Parathyroid adenoma (tissue), 2 donors: ENCODE measurements around the gene SFXN5.

ENCODE experiments used
- H2AFZ ChIP-seq: fragments of 300-600 bp; sonication (generic); one replicate; pipeline ENCODE4 v1.7.0; 2017; ENCODE audit warnings: antibody characterized with exemption, mild to moderate bottlenecking
- H3K27ac ChIP-seq: fragments of 300-600 bp; sonication (generic); one replicate; pipeline ENCODE4 v1.7.0; 2017
- H3K27me3 ChIP-seq: fragments of 300-600 bp; sonication (generic); one replicate; pipeline ENCODE4 v1.7.0; 2017; ENCODE audit warnings: low read length; ENCODE audit not compliant: control insufficient read depth, insufficient read depth
- H3K36me3 ChIP-seq: fragments of 300-600 bp; sonication (generic); one replicate; pipeline ENCODE4 v1.7.0; 2017; ENCODE audit warnings: low read length; ENCODE audit not compliant: control insufficient read depth, insufficient read depth
- H3K4me1 ChIP-seq: fragments of 300-600 bp; sonication (generic); one replicate; pipeline ENCODE4 v1.7.0; 2017; ENCODE audit warnings: control low read depth
- H3K4me2 ChIP-seq: fragments of 300-600 bp; sonication (generic); one replicate; pipeline ENCODE4 v1.7.0; 2017; ENCODE audit warnings: low read length
- H3K4me3 ChIP-seq: fragments of 300-600 bp; sonication (generic); one replicate; pipeline ENCODE4 v1.7.0; 2017; ENCODE audit warnings: low read depth, low read length
- H3K79me2 ChIP-seq: fragments of 300-600 bp; sonication (generic); one replicate; pipeline ENCODE4 v1.7.0; 2017; ENCODE audit warnings: control low read depth
- H3K9ac ChIP-seq: fragments of 300-600 bp; sonication (generic); one replicate; pipeline ENCODE4 v1.7.0; 2017; ENCODE audit warnings: mild to moderate bottlenecking
- H3K9me3 ChIP-seq: fragments of 300-600 bp; sonication (generic); one replicate; pipeline ENCODE4 v1.7.0; 2017; ENCODE audit warnings: low read length; ENCODE audit not compliant: control insufficient read depth
- TF ChIP-seq, protein P1 (sequence below): fragments of 300-600 bp; sonication (generic); IDR thresholded peaks from one replicate; pipeline ENCODE4 v1.7.0; 2017; ENCODE audit warnings: antibody characterized with exemption, mild to moderate bottlenecking
- donor health status: primary hyperparathyroidism.

Gene SFXN5

DNA sequence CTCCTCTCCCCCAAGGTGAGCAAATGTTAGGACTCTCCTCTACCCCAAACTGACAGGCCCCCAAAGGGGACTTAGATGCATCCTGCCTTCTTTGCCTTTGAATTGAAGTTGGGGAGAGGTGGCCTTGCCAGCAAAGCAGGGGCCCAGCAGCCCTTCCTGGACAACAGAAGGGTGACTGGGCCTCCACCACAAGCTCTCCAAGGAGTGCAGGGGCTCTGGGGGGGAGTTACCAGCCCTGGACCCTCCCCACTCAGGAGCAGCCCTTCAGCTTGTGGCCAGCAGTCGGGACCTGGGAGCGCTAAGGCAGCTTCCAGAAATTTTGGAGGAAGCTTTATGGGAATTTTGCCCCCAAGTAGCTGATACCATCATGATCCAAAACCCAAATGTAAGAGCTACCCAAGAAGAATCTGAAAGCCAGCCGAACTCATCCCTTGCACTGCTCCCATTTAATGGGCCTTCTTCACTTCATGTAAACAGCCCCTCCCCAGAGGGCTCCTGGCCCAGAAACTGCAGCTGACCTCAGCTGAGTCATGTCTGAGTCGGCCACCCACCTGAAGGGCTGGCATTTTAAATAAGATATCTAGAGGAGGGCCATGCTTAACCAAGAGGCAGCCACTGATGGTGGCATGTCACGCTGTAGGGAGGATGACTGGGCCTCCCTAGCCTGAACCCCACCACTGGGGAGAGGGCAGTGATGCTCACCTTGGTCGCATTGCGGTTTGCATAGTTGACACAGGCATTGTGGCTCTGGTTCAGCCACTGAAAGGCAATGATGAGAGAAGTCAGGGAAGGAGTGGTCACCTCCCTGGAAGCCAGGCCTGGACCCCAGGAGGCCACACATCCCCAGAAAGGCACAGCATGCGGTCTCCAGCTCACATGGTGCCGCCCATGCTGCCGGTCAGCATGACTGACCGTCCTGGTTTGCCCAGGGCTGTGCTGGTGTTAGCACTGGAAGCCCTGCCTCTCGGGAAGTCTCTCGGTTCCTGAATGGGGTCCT, 71.5 kb downstream of the SFXN5 start:
- TF ChIP-seq, protein P1, sequence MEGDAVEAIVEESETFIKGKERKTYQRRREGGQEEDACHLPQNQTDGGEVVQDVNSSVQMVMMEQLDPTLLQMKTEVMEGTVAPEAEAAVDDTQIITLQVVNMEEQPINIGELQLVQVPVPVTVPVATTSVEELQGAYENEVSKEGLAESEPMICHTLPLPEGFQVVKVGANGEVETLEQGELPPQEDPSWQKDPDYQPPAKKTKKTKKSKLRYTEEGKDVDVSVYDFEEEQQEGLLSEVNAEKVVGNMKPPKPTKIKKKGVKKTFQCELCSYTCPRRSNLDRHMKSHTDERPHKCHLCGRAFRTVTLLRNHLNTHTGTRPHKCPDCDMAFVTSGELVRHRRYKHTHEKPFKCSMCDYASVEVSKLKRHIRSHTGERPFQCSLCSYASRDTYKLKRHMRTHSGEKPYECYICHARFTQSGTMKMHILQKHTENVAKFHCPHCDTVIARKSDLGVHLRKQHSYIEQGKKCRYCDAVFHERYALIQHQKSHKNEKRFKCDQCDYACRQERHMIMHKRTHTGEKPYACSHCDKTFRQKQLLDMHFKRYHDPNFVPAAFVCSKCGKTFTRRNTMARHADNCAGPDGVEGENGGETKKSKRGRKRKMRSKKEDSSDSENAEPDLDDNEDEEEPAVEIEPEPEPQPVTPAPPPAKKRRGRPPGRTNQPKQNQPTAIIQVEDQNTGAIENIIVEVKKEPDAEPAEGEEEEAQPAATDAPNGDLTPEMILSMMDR, result no peak
- Histone ChIP-seq H3K4me1 (no peaks in the 10 kb centered on the region), H3K27ac (no peak overlapping the region), H3K27me3 (no peaks in the 10 kb centered on the region), H3K9me3 (no peaks in the 10 kb centered on the region), H3K4me3 (no peak overlapping the region), H3K4me2 (no peak overlapping the region), H2AFZ (no peak overlapping the region), H3K36me3 (no peaks in the 10 kb centered on the region), H3K9ac (no peak overlapping the region), H3K79me2 (no peaks in the 10 kb centered on the region)

DNA sequence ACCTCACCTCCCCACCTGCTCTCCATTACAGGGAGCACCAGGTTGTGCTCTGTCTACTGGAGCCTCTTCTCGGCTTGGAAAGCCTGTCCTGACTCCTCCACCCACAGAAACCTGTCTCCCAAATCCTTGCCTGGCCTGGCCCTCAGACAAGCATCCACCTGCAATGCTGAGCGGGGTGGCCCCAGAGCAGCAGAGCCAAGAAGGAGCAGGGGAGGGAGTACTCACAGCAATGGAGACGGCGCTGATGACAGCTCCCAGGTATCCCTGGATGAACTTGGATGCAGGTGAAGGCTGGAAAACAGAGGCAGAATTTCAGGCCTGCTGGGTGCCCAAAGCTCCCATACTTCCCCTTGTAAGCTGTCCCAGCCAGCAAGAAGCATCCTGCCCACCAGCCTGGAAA, 72.8 kb downstream of the SFXN5 start:
- no peaks in the 10 kb centered on the region for H3K9me3 ChIP-seq
- H3K27me3 ChIP-seq, result no peaks in the 10 kb centered on the region
- no peak overlapping the region for H3K9ac ChIP-seq
- no peak overlapping the region for H3K4me2 ChIP-seq
- H2AFZ ChIP-seq, result no peak overlapping the region
- no peaks in the 10 kb centered on the region for H3K36me3 ChIP-seq
- H3K27ac ChIP-seq, result no peak overlapping the region
- H3K4me3 ChIP-seq, result no peak overlapping the region
- H3K79me2 ChIP-seq, result no peaks in the 10 kb centered on the region
- TF ChIP-seq, protein P1, result no peak
- no peaks in the 10 kb centered on the region for H3K4me1 ChIP-seq

DNA sequence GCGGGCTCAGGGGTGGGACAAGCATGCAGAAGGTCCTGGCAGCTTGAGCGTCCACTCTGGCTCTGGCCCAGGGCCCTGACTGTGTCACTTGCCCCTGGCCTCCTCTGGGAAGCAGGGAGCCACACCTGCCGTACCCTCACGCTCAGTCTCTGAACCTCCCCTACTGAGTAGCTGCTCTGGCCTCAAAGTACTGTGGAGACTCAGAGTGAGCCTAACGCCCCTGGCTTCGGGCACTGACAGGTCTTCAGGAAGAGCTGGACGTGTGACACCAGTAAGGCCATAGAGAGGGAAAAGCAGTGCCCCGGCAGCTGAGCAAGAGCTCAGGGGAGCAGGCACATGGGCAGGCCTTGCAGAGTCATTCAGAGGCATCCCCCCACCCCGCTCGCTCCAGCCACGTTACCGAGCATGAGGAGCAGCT, 73.3 kb downstream of the SFXN5 start:
- H3K4me1 ChIP-seq, result no peaks in the 10 kb centered on the region
- H3K4me2 ChIP-seq, result no peak overlapping the region
- TF ChIP-seq, protein P1, result no peak

DNA sequence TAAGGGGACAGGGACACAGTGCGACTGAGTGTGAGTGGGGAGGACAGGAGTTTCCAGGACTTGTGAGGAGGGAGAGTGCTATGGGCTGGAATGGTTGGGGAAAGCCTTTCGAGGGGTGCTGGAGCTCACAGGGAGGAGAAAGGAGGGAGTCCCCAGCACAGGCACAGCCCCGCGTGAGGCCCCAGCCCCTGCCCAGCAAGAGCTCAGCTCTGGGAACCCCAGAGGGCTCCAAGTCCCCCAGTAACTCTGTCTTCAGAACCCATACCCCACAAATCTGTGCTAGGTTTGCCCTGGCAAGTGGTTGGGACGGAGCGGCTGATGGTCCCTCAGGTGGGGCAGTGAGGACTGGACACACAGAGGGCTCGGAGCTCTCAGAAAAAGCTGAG, 75.4 kb downstream of the SFXN5 start:
- H2AFZ ChIP-seq, result no peak overlapping the region
- H3K36me3 ChIP-seq, result no peaks in the 10 kb centered on the region
- H3K9me3 ChIP-seq, result no peaks in the 10 kb centered on the region
- H3K27me3 ChIP-seq, result no peaks in the 10 kb centered on the region
- peaks cover 4% of the 10 kb centered on the region for H3K79me2 ChIP-seq
- TF ChIP-seq, protein P1, result no peak
- H3K4me3 ChIP-seq, result no peak overlapping the region
- H3K27ac ChIP-seq, result no peak overlapping the region
- no peak overlapping the region for H3K4me2 ChIP-seq
- no peak overlapping the region for H3K9ac ChIP-seq
- H3K4me1 ChIP-seq, result no peaks in the 10 kb centered on the region

More for the DNA sequence above, 73.3 kb downstream of the SFXN5 start:
- Histone ChIP-seq H3K4me3 (no peak overlapping the region), H2AFZ (no peak overlapping the region), H3K9ac (no peak overlapping the region), H3K36me3 (no peaks in the 10 kb centered on the region), H3K27ac (no peak overlapping the region), H3K9me3 (no peaks in the 10 kb centered on the region), H3K79me2 (no peaks in the 10 kb centered on the region), H3K27me3 (no peaks in the 10 kb centered on the region)
